ENCODE measurements around the gene ELK4. TPM values are rescaled to one million over a fixed set of nuclear protein-coding genes. Genes with fewer than 3 reads are reported as not detected.

The ELK4 gene
- total and polyA plus RNA-seq, 2 of the 13 experiments (the other 11 are each of a cell fraction or from before 2014, with no cell fraction given): 8.3 to 13.1 TPM

- TF ChIP-seq ZHX1 (CRISPR knock-in tag; IDR thresholded peaks at IDR 0.05; ENCODE audit: low read depth) (no peak), PPARG (CRISPR knock-in tag; conservative IDR thresholded peaks at IDR 0.05) (no peak), MAF1 (CRISPR knock-in tag; IDR thresholded peaks at IDR 0.05; ENCODE audit: borderline replicate concordance) (no peak; the same call in 1 of the 2 replicates), ZBTB7B (CRISPR knock-in tag; IDR thresholded peaks at IDR 0.05) (no peak; the same call in 1 of the 2 replicates), ZNF496 (CRISPR knock-in tag; IDR thresholded peaks at IDR 0.05; ENCODE audit: insufficient replicate concordance) (no peak), ZNF235 (CRISPR knock-in tag; IDR thresholded peaks at IDR 0.05; ENCODE audit: borderline replicate concordance) (no peak), MAZ (IDR thresholded peaks at IDR 0.05; ENCODE audit: borderline replicate concordance, low read depth, low read length) (peak; percentile 75; the same call in 1 of the 2 replicates), MAZ (CRISPR knock-in tag; IDR thresholded peaks at IDR 0.05; ENCODE audit: low read depth) (peak; percentile 48), NFKBIZ (CRISPR knock-in tag; IDR thresholded peaks at IDR 0.05) (no peak), IRF2 (CRISPR knock-in tag; IDR thresholded peaks at IDR 0.05) (peak; percentile 70; the same call in 1 of the 2 replicates), ZNF850 (CRISPR knock-in tag; conservative IDR thresholded peaks at IDR 0.05) (no peak), SP2 (CRISPR knock-in tag; IDR thresholded peaks at IDR 0.05) (no peak), HDAC6 (IDR thresholded peaks at IDR 0.05; ENCODE audit: low read depth, low read length) (no peak), ZBTB43 (CRISPR knock-in tag; conservative IDR thresholded peaks at IDR 0.05) (peak; percentile 49; the same call in 1 of the 2 replicates), ZNF660 (CRISPR knock-in tag; IDR thresholded peaks at IDR 0.05; ENCODE audit: borderline replicate concordance, low read depth) (no peak), ZFAT (CRISPR knock-in tag; conservative IDR thresholded peaks at IDR 0.05) (no peak), MBD4 (IDR thresholded peaks at IDR 0.05; ENCODE audit: borderline replicate concordance, low read length) (no peak), TOE1 (CRISPR knock-in tag; IDR thresholded peaks at IDR 0.05) (no peak), CERS6 (CRISPR knock-in tag; IDR thresholded peaks at IDR 0.05) (no peak), SMYD3 (CRISPR knock-in tag; IDR thresholded peaks at IDR 0.05) (no peak), ZBTB42 (CRISPR knock-in tag; IDR thresholded peaks at IDR 0.05) (no peak), MAFF (IDR thresholded peaks at IDR 0.05; ENCODE audit: low read depth, low read length) (no peak), KMT2B (CRISPR knock-in tag; IDR thresholded peaks at IDR 0.05) (0 out of 2 replicates have a peak, but pooled peaks have one; percentile 33), ZNF720 (CRISPR knock-in tag; IDR thresholded peaks at IDR 0.05) (no peak), FOXC1 (CRISPR knock-in tag; IDR thresholded peaks at IDR 0.05; ENCODE audit: borderline replicate concordance) (peak; percentile 59; the same call in 1 of the 2 replicates), DMAP1 (CRISPR knock-in tag; IDR thresholded peaks at IDR 0.05) (peak; percentile 89), CHD2 (IDR thresholded peaks at IDR 0.05; ENCODE audit: low read depth, low read length) (peak; percentile 73), ZNF121 (CRISPR knock-in tag; IDR thresholded peaks at IDR 0.05) (no peak)
Measured at GRCh38 chr1:205631010-205631767, 622 bp downstream of the ELK4 start (continued).
